ENCODE data around the gene MRPL54. TPM values are rescaled to one million over a fixed set of nuclear protein-coding genes. Genes with fewer than 3 reads are reported as not detected.

MRPL54 gene
- total and polyA plus RNA-seq, 2 experiments from 2014 or later = 29.7 to 89.9 TPM

- TF ChIP-seq ZNF462 (CRISPR knock-in tag; IDR thresholded peaks at IDR 0.05) (no peak), JUNB (IDR thresholded peaks at IDR 0.05; ENCODE audit: unreplicated experiment) (no peak), STAT1 (IDR thresholded peaks at IDR 0.05; ENCODE audit: unreplicated experiment) (no peak), CREB1 (CRISPR knock-in tag; IDR thresholded peaks at IDR 0.05; ENCODE audit: low read depth) (no peak)
These were observed 23.0 kb downstream of the MRPL54 start (continued) for GRCh38 chr19:3785451-3785937.

DNA sequence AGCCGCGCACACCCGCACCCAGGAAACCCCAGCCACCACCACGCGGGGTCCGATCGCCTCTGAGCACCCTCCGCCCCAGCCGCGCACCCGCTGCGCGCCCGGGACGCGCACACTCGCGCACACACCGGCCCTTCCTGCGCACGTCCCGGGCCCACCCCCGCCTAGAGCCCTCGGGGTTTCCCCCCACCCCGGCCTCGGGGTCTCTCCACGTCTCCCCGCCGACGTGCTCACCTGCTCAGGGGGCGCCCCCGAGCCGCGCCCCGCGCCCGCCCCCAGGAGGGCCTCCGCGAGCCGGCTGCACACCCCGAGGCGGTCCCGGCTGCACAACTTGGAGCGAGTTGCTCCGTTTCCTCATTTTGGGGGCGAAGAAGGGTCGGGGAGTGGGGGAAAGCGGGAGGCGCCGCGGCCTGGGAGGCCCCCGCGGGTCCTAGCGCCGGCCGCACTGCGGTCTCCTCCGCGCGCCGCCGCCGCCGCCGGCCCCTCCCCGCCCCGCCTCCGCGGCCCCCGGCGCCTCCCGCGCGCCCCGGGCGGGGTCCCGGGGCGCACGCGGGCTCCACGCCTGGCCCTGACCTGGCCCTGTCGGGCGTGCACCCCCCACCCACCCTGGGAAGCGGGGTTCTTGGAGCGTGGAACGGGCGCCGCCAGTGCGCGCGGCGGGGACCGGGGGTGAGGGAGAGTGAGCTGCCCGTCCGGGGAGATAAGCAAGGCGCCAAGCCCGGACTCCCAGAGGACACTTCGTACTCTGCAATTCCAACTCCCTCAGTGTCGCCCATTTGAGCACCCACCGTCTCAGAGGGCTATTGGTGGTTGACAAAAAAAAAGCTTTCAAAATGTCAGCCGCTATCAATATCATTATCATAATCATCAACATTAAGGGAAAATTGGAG lies 23.7 kb downstream of the MRPL54 start, which contains the start of gene MATK:
MATK (minus strand) TSS at position 444 of the 887 bp plus-strand sequence. CDS start 1,246 bp downstream, outside the sequence.
- Histone ChIP-seq H3K27me3 (ENCODE audit: insufficient read depth) (peaks cover 10% of the 10 kb centered on the region), H3K4me3 (peak within 1 kb of the TSS; percentile 78)
- DNase-seq (ENCODE audit: low spot score) = peak; percentile 74
- TF ChIP-seq ZNF462 (CRISPR knock-in tag; IDR thresholded peaks at IDR 0.05) (no peak), CREB1 (CRISPR knock-in tag; IDR thresholded peaks at IDR 0.05; ENCODE audit: low read depth) (no peak), EZH2phosphoT487 (IDR thresholded peaks at IDR 0.05; ENCODE audit: unreplicated experiment) (no peak), POLR2AphosphoS5 (IDR thresholded peaks at IDR 0.05; ENCODE audit: low read depth) (0 out of 2 replicates have a peak, but pooled peaks have one; percentile 24)

More for the DNA sequence above, 23.7 kb downstream of the MRPL54 start, which contains the start of gene MATK:
- H3K36me3 ChIP-seq (ENCODE audit: insufficient read depth) = peaks cover 4% of the 10 kb centered on the region; the same call in 1 of the 2 replicates
- peak within 1 kb of the TSS; percentile 78 for H3K4me3 Mint-ChIP-seq
- peaks cover 18% of the 10 kb centered on the region for H3K9me3 Mint-ChIP-seq
- no peaks in the 10 kb centered on the region for H3K79me2 ChIP-seq (replicated peaks; ENCODE audit: insufficient read depth)
- no peaks in the 10 kb centered on the region; the same call in 1 of the 2 replicates for H3K4me1 ChIP-seq (ENCODE audit: insufficient read depth)
- no peaks in the 10 kb centered on the region for H3F3A ChIP-seq (replicated peaks; ENCODE audit: low read depth)
- no peak within 1 kb of the TSS for H3K27ac Mint-ChIP-seq
- H2AFZ ChIP-seq = peak within 1 kb of the TSS; percentile 92
- peaks cover 28% of the 10 kb centered on the region for H3K36me3 Mint-ChIP-seq (ENCODE audit: low read depth)
- H3K4me1 Mint-ChIP-seq = peaks cover 8% of the 10 kb centered on the region
- no peaks in the 10 kb centered on the region for H4K20me1 ChIP-seq (replicated peaks; ENCODE audit: insufficient read depth)
- peak; percentile 53 for ATAC-seq
- H3K4me2 ChIP-seq = peak within 1 kb of the TSS; percentile 87
- peaks cover 21% of the 10 kb centered on the region for H3K27me3 Mint-ChIP-seq (ENCODE audit: insufficient read depth, low read depth, poor library complexity)
- no peaks in the 10 kb centered on the region for H3K9me2 ChIP-seq (ENCODE audit: insufficient read depth)
- no peak within 1 kb of the TSS for H3K27ac ChIP-seq (ENCODE audit: low read depth)
